Measurements from ENCODE around the gene DTNB.

DTNB gene

DNA sequence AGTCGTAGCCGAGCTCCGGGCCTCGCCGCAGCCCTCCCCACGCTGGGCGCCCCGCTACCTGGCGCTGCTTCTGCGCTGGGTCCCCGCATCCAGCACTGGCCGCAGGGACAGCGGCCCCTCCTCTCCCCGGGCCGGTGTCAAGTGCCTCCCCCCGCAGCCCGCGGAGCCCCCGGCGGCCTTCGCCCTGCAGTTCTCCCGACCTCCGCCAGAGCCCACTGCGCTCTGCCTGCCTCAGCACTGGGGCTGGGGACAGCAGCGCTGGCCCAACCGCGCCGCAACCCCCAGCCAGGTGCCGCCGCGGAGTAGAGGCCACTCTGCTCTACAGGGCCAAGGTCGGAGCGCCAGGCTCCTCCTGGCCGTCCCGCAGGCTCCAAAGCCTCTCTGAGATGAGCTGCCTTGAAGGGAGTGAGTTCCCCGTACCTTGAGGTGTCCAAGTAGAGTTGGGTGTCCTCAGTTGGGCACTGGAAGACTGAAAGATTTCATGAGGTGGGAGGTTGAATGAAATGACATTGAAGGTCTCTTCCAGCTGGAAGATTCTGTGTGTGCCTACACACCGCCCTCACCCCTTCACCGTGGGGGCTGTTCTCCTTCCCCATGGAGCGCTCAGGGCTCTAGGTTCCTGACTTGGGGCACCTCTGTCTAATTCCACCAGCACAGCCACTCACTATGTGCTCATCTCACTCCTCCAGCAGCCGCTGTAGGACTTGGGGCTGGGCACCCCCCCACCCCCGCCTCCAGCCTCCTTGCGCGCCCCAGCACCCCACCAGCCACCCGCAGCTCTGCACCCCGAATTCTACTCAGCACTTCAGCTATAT, 330.8 kb downstream of the DTNB start:
- DNase-seq (ENCODE audit: low read depth in 3 of 3) = peak; percentile 56 to 80 (median 62)

DNA sequence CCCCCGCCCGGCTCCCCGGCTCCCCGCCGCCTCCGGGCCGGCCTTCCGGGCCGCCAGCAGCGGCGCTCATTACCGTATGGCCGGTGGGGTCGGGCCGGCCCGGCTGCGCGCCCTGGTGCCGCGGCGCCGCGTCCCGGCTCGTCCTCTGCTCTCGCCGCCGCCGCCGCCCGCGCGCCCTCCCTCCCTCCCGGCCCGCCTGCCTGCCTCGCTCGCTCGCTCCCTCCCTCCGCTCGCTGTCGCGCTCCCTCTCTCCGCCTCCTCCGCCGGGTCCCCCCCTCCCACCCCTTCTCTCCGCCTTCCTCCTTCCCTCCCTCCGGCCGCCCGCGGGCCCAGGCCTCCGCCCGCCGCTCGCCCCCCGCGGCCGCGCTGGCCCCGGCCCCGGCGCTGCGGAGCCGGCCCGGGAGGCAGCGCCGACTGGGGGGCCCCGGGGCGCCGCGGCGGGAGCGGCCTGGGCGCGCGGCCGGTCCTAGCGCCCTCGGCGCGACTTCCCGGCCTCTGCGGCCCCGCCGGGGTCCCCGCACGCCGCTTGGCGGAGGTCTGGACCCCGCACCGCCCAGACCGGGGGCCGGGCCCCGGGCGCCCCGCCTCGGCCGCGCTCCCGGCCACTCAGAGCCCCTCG, 331.5 kb downstream of the DTNB start, which contains the start of gene DNMT3A:
Gene DNMT3A (minus strand): TSS at position 173 of the 619 bp plus-strand sequence. CDS start 27,941 bp downstream, outside the sequence.
- DNase-seq (ENCODE audit: low read depth in 3 of 3) = peak in 1 of 3 experiments; percentile 65

DNA sequence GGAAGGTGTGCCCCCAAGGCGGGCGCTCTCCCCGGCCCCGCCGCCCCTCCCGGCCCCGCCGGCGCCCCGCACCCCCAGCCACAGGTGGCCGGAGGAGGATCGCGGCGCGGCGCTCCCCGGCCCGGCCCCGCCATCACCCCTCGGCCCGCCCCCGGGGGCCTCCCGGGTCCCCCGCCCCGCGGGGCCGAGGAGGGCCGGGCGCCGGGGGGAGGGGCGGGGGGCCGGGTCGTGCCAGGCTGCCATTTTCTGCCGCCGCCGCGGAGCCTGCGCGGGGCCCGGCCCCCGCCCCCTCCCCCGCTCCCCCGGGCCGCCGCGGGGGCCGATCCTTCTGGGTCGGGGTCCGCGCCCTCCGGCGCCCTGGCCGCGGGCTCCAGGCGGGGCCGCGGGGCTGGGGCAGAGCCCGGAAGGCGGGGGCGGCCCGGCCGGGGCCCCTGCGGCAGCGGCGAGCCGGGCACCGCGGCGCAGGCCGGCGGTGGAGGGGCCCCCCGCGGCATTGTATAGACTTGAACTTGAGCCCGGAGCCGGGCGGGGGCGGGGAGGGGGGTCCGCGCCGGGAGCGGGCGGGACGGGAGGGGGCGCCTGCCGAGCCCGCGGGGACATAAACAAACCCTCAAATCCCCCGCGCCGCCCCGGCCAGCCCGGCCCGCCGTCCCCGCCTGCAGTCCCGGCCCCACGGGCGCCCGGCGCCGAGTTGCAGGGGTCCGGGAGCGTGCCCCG, 332.2 kb downstream of the DTNB start:
- no peak for DNase-seq (ENCODE audit: low read depth in 3 of 3)

DNA sequence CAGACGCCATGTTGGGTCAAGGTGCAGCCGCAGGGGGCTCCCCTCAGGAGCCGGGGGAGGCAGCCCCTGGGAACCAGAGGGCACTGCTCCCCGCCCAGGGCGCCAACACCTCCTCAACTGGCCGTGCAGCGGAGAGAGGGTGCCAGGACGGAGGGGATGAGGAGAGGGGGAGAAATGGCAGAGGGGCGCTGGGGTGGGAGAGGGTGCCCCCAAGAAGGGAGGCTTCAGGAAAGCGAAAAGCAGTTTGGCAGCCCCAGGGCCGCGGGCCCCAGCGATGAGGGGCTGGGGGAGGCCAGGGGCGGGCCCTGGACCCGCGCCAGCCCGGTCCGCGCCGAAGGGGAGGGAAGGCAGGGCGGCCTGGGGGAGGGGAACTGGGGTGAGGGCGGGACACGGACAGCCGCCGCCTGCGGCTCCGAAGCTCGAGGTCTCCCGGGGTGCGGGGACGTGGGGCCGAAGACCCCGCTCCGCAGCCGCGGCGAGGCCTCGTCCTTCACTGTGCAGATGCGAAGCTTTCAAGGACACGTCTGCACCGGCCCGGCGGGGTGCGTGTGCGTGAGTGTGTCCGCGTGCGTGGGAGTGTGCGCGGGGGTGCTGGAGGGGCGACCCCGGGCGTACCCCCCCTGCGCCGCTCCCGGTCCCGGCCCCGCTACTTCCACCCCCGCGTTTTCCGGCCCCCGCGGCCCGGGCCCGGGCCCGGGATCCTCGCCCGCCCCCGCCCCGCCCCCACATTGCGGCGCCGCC, 333.0 kb downstream of the DTNB start:
- no peak for DNase-seq (ENCODE audit: low read depth in 3 of 3)

DNA sequence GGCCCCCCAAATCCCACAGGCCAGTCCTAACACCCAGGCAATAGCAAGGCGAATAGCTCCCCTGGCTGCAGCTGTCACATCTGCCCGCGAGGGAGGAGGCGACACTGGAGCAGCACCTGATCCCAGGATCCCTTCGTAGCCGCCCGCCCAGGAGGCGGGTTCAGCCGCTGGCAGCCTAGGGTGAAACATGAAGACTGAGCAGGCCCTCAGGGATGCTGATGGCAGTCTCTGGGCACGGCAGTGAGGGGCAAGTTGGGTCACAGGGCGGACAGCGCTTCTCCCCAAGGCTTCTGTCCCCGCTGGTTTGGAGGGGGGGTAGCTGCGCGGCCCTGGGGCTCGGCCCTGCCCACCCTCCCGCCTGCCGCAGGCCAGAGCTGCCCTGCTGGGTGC, 333.6 kb downstream of the DTNB start:
- DNase-seq (ENCODE audit: low read depth in 3 of 3) = no peak

DNA sequence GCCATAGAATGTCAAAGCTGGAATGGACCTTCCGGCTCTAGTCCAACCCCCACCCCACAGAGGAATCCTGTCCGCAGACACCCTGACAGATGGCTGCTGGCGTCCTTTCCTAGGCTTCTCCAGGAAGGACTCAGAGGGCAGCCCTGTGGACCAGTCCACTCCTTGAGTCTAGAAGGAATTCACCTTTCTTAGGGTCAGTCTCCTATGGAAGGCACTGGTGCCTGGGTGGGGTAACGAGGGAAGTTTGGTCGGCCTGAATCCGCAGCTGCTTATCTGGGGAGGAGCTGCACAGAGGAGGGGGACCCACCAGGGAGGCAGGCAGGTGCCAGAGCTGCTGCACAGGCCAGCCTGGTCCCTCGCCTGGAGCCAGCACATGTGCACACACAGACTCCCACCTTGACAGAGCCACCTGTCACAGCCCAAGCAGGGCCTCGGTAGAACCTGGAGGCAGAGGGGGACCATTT, 334.1 kb downstream of the DTNB start:
- DNase-seq (ENCODE audit: low read depth in 3 of 3) = no peak

DNA sequence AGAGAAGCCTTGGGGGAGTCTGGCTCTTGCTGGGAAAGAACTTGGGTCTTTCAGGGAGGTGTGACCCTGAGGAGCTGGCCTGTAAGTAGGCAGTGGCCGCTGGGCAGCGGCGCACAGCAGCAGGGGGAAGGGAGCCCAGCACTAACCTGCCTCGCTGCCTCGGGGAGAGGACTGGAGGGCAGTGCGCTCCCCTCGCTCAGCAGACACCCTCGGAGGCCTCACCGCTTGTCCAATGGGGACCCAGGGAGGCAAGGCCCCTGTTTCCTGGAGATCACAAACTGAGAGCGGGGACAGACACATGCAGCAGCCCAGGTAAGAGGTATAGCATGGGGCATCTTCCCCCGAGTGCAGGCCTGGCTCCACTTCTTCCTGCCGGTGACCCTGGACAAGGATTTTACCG, 335.0 kb downstream of the DTNB start:
- no peak for DNase-seq (ENCODE audit: low read depth in 3 of 3)

DNA sequence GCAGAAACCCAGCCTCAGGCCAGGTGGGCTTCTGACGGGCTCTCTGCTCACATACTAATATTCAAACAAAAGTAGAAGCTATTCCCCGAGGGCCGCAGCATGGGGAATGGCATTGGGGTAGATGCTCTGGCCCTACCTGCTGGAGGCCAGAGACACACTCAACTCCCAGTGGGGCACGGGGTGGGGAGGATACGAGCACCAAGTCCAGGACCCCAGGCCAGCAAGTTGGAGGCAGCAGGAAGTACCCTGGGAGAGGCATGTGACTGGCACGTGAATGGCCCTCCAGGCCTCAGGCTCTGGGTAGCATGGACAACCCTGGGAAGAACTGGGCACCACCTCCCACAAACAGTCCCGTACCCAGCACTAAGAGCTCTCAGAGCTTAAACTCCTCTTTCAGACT, 335.5 kb downstream of the DTNB start:
- no peak for DNase-seq (ENCODE audit: low read depth in 3 of 3)

DNA sequence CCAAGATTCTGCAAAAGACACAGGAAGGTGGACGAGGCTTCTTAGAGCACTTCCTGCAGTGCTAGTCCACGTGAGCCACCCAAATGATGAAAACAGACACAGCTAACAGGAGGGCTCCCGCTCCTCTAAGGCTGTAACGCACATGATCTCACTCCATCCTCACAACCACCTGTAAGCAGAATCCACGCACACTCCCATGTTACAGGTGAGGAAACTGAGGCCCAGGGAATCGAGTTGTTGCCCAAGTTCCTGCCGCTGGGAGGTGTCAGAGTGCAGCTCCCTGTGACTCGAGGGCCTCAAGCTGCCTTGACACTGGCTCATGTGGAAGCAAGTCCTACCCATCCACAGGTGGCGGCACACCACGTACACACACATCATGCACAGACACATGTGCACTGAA, 336.1 kb downstream of the DTNB start:
- DNase-seq (ENCODE audit: low read depth in 3 of 3) = no peak

DNA sequence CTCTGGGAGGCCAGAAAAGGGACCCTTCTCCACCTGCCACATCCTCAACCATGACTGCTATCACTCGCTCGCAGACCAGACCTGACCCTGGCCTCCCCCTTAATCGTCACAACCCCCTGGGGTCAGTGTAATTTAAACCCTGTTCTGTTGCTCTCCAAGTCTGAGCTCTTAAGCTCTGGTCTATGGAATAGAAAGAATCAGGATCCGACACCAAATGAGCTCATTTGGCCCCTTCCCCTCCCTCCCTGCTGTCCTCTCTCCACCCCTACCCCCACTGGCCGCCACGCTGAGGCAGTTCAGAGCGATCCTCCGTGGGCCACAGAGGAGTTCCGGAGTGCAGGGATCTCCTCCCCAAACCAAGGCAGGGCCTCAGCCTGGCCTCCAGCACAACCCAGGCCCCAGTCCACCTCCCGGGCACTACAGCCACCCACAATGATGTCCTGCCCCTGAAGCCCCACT, 337.0 kb downstream of the DTNB start:
- no peak for DNase-seq (ENCODE audit: low read depth in 3 of 3)

DNA sequence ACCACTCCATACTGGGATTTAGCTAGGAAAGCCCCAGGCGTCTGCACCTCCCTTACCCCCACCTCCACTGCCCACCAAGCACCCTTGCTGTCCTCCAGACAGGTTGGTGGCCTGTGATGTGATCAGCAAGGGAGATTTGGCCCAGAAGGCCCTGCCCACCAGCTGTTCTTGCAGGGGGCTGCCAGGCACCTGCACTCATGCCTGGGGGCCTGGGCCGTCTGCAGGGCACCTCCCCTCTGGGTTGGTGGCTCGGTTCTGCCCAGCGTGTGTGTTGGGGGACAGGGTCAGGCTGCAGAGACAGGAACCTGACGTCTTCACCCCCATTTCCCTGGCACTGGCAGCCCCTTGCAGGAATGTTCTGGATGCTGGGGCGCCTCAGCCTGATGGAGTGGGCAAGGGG, 337.4 kb downstream of the DTNB start:
- no peak for DNase-seq (ENCODE audit: low read depth in 3 of 3)

DNA sequence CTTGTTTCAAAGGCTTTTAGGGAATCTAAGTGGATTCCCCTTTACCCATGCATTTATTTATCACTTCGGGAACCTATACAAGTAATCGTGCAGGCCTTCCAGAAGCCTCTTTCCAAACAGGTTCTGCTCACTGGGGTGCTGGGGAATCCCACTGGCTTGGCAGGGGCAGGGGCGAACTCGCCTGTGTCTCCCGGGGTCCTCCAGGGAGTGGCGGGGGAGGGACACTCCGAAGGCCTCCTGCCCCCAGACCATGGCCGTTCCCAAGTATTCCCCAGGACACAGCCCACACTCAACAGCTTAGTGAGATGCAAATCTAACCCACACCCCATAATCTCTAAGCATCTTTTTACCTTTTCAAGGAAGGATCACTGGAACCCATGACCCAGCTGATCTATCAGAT, 338.2 kb downstream of the DTNB start:
- DNase-seq (ENCODE audit: low read depth in 3 of 3) = no peak

DNA sequence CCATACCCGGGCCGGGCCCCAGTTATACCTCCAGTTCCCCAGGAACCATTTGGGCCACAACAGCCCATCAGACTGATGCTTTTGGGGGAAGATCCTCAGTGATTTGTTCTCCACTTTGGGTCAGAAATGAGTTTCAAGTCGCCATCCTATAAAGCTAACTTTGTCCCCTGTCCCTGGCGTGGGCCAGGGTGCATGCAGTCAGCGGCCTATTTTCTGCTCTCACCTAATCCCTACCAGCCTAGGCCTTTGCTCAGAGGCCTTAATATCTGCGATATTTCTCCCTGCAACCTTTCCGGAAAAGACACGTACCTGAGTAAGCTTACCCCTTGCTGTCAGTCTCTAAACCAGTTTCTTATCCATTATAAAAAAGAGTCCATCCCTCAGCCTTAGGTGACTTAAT, 338.9 kb downstream of the DTNB start:
- DNase-seq (ENCODE audit: low read depth in 3 of 3) = no peak

DNA sequence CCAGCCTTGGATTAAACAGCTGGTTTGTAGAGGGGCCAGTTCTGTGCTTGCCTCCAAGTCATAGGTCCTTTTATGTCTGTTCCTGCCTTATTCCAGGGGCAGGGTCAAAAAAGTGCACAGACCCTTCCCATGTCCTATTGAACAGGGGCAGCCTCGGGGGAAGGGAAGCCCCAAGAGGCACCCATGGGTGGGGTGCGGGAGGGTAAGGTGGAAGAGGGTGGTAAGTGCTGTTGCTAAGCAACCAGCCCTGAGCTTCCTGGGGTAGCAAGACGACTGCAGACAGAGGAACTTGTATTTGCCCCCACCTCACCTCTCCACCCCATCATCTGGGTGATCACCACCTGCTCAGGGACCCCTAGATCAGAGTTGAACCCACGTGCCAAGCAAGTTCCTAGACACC, 339.4 kb downstream of the DTNB start:
- DNase-seq (ENCODE audit: low read depth in 3 of 3) = no peak

DNA sequence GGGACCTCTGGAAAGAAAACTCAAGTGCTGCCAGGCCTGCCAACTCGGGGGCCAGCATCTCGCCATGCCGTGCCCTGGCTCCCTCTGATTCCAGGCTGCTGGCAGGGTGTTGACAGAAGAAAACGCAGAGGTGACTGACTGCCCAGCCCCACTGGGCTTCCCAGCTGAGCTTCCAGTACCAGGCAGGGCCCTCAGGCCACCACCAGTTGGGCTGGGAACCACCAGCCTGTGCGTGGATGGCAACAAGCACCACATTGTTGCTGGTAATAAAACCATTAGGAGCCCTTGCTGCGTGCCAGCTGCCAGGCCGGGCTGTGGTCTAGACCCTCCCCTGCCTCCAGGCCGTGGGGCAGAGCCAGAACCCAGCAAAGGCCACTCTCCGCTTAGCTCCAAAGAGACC, 340.8 kb downstream of the DTNB start:
- no peak for DNase-seq (ENCODE audit: low read depth in 3 of 3)

DNA sequence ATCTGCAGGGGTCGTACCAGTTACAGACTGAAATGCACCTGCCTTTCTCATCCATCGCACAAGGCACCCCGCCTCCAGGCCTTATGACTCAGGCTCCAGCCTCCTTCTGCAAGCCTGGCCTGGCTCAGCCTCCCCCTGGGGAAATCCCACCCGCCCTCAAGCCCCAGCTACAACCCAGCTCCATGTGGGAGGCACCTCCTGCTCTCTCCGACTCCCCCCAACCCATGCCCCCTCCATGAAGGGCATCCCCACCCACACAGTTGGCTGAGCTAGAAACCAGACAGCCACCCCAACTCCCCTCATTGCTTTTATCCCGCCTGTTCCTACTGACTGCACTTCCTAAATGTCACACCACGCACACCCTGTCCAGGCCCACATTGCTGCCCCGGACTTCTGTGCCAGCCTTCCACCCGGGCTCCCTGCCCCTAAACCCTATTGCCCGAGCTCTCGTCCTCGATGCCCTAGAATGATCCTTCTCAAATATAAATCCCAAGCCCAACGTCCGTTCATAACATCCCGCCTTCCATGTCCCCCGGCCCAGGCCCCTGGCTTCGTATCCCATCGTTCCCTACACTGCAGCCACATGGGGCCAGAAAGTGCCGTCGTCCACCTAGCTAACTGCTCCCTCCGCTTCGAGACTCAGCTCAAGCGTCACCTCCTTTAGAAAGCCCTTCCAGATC, 341.6 kb downstream of the DTNB start:
- DNase-seq (ENCODE audit: low read depth in 3 of 3) = peak in 1 of 3 experiments; percentile 70

DNA sequence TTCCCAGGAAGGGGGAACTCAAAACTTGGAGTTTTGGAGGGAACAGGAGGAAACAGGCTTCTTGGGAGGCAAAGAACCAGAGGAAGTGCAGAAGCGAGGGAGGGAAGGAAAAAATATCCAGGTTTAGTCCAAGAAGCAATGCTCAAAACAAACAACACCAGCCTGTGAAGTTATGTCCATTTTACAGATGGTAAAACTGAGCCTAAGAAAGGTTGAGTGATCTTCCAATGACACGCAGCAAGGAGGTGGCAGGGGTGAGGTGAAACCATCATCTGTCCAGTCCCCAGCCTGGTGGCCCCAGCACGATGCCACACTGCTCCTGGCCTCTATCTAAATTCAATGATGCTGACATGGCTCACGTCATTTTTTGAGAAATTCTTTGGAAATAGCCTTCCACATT, 342.4 kb downstream of the DTNB start:
- no peak for DNase-seq (ENCODE audit: low read depth in 3 of 3)

DNA sequence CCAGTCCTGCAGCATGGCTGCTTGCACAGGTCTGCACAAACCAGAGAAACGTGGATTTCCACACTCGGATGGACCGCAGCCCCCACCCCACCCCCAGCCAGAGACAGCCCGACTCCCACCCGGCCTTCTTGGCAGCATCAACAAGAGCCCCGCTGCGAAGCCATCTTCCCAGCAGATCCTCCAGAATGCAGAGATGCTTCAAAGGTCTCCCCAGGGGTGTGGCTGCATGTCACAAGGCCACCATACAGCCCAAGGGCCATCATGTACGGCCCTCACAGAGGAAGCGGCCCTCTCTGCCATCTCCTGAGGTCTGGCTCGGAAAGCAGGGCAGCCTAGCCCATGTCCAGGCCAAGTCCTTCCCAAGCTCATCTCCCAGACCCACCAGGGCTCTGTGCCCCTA, 343.1 kb downstream of the DTNB start:
- DNase-seq (ENCODE audit: low read depth in 3 of 3) = no peak

DNA sequence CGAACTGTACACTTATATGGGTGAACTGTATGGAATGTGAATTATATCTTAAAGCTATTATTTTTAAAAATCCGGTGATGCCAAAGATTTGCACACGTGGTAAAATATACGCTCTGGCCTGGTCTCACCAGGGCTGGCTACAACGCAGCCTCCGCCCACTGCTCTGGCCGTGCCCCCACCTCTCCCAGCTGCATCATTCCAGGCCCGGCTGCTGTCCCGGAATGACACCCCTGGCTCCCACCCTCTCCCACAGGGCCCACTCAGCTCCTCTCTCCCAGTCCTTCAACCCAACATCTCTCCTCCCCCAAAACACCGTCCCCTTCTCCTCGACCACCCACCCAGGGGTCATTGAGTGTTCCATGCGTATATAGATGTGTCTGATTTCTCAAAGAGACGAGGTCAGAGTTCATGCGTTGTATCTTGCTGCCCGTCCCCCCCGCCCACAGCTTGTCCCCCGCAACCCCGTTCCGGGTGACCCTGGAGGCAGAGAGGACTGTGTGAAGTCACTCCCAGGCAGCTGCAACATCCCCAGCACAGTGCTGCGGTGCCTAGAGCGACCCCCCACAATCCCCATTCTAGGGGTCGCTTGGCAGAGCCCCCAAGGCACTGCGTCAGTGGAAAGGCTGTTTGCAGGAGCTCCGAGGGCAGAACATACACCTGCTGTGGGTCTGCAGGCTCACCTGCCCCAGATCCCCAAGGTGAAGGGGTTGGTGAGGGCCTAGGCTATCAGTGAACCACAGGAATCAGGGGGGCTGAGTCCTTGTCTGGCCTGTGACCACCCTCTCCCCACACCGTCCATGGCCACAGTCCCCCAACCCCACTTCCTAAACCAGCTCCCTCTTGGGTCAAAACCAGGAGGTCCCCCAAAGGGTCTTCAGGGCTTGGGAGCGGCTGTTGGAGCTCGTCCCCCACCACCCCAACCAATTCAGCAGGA, 345.0 kb downstream of the DTNB start:
- no peak for DNase-seq (ENCODE audit: low read depth in 3 of 3)
